ENCODE data around the gene FNDC10. TPM values are rescaled to one million over a fixed set of nuclear protein-coding genes. Genes with fewer than 3 reads are reported as not detected.

FNDC10 gene
- total and polyA plus RNA-seq, 9 of the 15 experiments (the other 6 are each of a cell fraction or from before 2014, with no cell fraction given): 0.08 to 6.3 (median 1.6) TPM

DNA sequence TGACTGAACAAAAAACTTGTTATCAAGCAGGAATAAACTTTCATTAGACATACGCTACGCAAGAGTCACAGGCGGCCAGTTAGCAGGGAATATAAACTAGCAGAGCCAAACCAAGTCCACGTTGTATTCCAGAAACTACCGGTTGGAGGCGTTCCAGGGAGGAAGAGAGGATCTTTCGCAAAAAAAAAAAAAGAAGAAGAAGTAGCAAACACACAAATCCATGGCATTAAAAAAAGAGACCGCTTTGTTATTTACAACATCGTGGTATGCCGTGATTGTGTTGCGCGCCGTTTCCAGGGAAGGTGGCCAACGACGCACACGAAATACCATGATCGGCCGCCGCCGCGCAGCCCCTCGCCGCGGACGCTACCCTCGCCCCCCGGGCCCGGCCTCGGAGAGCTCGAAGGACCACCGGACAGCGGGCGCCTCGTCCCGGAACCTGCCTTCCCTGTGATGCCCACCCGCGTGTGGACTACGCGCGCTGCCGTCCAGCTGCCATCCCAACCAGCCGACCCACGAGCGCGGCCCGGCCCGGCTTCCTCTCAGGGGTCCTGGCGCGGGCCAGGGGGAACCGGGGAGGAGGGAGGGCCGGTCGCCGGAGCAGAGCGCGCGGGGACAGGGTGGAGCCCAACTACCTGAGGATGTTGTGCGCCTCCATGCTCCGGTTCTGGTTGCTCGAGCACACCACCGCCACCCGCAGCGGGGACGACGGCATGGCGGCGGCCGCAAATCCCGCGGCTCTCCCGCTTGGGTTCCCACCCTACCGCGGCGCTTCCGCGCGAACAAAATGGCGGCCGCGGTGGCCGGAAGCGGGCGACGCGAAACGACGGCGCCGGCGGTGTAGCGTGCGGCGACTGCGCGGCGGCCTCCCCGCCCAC lies 25.9 kb downstream of the FNDC10 start (continued):
- TF ChIP-seq, protein P1, sequence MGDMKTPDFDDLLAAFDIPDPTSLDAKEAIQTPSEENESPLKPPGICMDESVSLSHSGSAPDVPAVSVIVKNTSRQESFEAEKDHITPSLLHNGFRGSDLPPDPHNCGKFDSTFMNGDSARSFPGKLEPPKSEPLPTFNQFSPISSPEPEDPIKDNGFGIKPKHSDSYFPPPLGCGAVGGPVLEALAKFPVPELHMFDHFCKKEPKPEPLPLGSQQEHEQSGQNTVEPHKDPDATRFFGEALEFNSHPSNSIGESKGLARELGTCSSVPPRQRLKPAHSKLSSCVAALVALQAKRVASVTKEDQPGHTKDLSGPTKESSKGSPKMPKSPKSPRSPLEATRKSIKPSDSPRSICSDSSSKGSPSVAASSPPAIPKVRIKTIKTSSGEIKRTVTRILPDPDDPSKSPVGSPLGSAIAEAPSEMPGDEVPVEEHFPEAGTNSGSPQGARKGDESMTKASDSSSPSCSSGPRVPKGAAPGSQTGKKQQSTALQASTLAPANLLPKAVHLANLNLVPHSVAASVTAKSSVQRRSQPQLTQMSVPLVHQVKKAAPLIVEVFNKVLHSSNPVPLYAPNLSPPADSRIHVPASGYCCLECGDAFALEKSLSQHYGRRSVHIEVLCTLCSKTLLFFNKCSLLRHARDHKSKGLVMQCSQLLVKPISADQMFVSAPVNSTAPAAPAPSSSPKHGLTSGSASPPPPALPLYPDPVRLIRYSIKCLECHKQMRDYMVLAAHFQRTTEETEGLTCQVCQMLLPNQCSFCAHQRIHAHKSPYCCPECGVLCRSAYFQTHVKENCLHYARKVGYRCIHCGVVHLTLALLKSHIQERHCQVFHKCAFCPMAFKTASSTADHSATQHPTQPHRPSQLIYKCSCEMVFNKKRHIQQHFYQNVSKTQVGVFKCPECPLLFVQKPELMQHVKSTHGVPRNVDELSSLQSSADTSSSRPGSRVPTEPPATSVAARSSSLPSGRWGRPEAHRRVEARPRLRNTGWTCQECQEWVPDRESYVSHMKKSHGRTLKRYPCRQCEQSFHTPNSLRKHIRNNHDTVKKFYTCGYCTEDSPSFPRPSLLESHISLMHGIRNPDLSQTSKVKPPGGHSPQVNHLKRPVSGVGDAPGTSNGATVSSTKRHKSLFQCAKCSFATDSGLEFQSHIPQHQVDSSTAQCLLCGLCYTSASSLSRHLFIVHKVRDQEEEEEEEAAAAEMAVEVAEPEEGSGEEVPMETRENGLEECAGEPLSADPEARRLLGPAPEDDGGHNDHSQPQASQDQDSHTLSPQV (IDR thresholded peaks at IDR 0.05): no peak
- no peak; the same call in none of the 2 replicates for TF ChIP-seq ETV5 (CRISPR knock-in tag; IDR thresholded peaks at IDR 0.05; ENCODE audit: low read depth)
- no peak for TF ChIP-seq RCOR1 (IDR thresholded peaks at IDR 0.05; ENCODE audit: borderline replicate concordance in 1 of 2, low read depth in 2 of 2, low read length in 2 of 2)
- no peak for TF ChIP-seq CAMTA2 (CRISPR knock-in tag; conservative IDR thresholded peaks at IDR 0.05)
- no peak for TF ChIP-seq SMAD2 (IDR thresholded peaks at IDR 0.05; ENCODE audit: low read depth, low read length)
- no peak for TF ChIP-seq KLF10 (CRISPR knock-in tag; IDR thresholded peaks at IDR 0.05)
- TF ChIP-seq MTF1 (CRISPR knock-in tag; IDR thresholded peaks at IDR 0.05; ENCODE audit: borderline replicate concordance): no peak
- TF ChIP-seq, protein P2, sequence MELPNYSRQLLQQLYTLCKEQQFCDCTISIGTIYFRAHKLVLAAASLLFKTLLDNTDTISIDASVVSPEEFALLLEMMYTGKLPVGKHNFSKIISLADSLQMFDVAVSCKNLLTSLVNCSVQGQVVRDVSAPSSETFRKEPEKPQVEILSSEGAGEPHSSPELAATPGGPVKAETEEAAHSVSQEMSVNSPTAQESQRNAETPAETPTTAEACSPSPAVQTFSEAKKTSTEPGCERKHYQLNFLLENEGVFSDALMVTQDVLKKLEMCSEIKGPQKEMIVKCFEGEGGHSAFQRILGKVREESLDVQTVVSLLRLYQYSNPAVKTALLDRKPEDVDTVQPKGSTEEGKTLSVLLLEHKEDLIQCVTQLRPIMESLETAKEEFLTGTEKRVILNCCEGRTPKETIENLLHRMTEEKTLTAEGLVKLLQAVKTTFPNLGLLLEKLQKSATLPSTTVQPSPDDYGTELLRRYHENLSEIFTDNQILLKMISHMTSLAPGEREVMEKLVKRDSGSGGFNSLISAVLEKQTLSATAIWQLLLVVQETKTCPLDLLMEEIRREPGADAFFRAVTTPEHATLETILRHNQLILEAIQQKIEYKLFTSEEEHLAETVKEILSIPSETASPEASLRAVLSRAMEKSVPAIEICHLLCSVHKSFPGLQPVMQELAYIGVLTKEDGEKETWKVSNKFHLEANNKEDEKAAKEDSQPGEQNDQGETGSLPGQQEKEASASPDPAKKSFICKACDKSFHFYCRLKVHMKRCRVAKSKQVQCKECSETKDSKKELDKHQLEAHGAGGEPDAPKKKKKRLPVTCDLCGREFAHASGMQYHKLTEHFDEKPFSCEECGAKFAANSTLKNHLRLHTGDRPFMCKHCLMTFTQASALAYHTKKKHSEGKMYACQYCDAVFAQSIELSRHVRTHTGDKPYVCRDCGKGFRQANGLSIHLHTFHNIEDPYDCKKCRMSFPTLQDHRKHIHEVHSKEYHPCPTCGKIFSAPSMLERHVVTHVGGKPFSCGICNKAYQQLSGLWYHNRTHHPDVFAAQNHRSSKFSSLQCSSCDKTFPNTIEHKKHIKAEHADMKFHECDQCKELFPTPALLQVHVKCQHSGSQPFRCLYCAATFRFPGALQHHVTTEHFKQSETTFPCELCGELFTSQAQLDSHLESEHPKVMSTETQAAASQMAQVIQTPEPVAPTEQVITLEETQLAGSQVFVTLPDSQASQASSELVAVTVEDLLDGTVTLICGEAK (IDR thresholded peaks at IDR 0.05): peak; percentile 38; the same call in 1 of the 2 replicates
- TF ChIP-seq, protein P2 (CRISPR knock-in tag; IDR thresholded peaks at IDR 0.05): no peak
- no peak; the same call in 1 of the 2 replicates for TF ChIP-seq ERF (CRISPR knock-in tag; IDR thresholded peaks at IDR 0.05)
- TF ChIP-seq, protein P3, sequence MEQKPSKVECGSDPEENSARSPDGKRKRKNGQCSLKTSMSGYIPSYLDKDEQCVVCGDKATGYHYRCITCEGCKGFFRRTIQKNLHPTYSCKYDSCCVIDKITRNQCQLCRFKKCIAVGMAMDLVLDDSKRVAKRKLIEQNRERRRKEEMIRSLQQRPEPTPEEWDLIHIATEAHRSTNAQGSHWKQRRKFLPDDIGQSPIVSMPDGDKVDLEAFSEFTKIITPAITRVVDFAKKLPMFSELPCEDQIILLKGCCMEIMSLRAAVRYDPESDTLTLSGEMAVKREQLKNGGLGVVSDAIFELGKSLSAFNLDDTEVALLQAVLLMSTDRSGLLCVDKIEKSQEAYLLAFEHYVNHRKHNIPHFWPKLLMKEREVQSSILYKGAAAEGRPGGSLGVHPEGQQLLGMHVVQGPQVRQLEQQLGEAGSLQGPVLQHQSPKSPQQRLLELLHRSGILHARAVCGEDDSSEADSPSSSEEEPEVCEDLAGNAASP (IDR thresholded peaks at IDR 0.05): no peak
- no peak; the same call in 1 of the 2 replicates for TF ChIP-seq ATF7 (IDR thresholded peaks at IDR 0.05)
- TF ChIP-seq TARDBP (IDR thresholded peaks at IDR 0.05): no peak

All from K562 (cell line).